K562 (cell line): ENCODE results near the gene RNF19B. TPM values are rescaled to one million over a fixed set of nuclear protein-coding genes. Genes with fewer than 3 reads are reported as not detected.

Experiments
- BCLAF1 ChIP-seq, 2 experiments: fragments of 450-650 bp in 1 of 2; IDR thresholded peaks; 2 replicates each; pipeline ENCODE4 v1.6.1; 2011 to 2017; ENCODE audit warnings: low read depth in 2 of 2, antibody characterized with exemption in 1 of 2, borderline replicate concordance in 1 of 2, low read length in 1 of 2, mild to moderate bottlenecking in 1 of 2, mixed read lengths in 1 of 2; ENCODE audit not compliant: control insufficient read depth in 1 of 2
- C11orf30 ChIP-seq: fragments of 450-650 bp; IDR thresholded peaks from 2 replicates; pipeline ENCODE4 v1.6.1; 2016; ENCODE audit warnings: low read depth, mild to moderate bottlenecking
- DMBX1 ChIP-seq: fragments of 250-450 bp; sonication (Bioruptor Pico); IDR thresholded peaks from 2 replicates; pipeline ENCODE4 v1.8.0; 2022; ENCODE audit warnings: inconsistent platforms, mild to moderate bottlenecking, moderate library complexity, borderline replicate concordance
- E2F8 ChIP-seq: fragments of 450-650 bp; IDR thresholded peaks from 2 replicates; pipeline ENCODE4 v1.7.1; 2018; ENCODE audit warnings: mild to moderate bottlenecking, low read depth; ENCODE audit not compliant: partially characterized antibody
- ELF1 ChIP-seq: fragments of 200-800 bp; sonication (Bioruptor generic); IDR thresholded peaks from 2 replicates; pipeline ENCODE4 v1.6.1; 2016; ENCODE audit warnings: missing genetic modification characterization, missing compliant biosample characterization
- GTF2F1 ChIP-seq: IDR thresholded peaks from 2 replicates; pipeline ENCODE4 v1.6.1; 2011; ENCODE audit warnings: low read depth, low read length, improper control_type of control experiment
- HDAC8 ChIP-seq: fragments of 450-650 bp; IDR thresholded peaks from 2 replicates; pipeline ENCODE4 v1.6.1; 2016; ENCODE audit warnings: mild to moderate bottlenecking, missing genetic modification characterization, moderate library complexity, missing compliant biosample characterization
- MAFF ChIP-seq: IDR thresholded peaks from 2 replicates; pipeline ENCODE4 v1.6.1; 2012; ENCODE audit warnings: low read length, improper control_type of control experiment
- MAFG ChIP-seq: fragments of 450-650 bp; conservative IDR thresholded peaks from 2 replicates; pipeline ENCODE4 v1.6.1; 2016; ENCODE audit warnings: missing genetic modification characterization, missing compliant biosample characterization
- MAFK ChIP-seq: IDR thresholded peaks from 2 replicates; pipeline ENCODE4 v1.6.1; 2011; ENCODE audit warnings: low read length, improper control_type of control experiment
- MCM7 ChIP-seq, 2 experiments: fragments of 450-650 bp; IDR thresholded peaks; 2 replicates each; pipeline ENCODE4 v1.6.1; 2016 to 2018
- MYNN ChIP-seq, 2 experiments: sonication (generic); formaldehyde crosslinking in 1 of 2; IDR thresholded peaks; 2 replicates each; pipeline versions ENCODE4 v1.5.0 to v1.6.1; 2016 to 2020; ENCODE audit warnings: antibody characterized with exemption in 1 of 2, missing genetic modification reagents in 1 of 2
- NBN ChIP-seq: fragments of 450-650 bp; IDR thresholded peaks from 2 replicates; pipeline ENCODE4 v1.6.1; 2016; ENCODE audit warnings: low read depth, mild to moderate bottlenecking
- NFE2 ChIP-seq: IDR thresholded peaks from 2 replicates; pipeline ENCODE4 v1.6.1; 2014; ENCODE audit warnings: antibody characterized with exemption, low read depth
- NFE2L1 ChIP-seq: fragments of 450-650 bp; IDR thresholded peaks from 2 replicates; pipeline ENCODE4 v1.6.1; 2016; ENCODE audit warnings: missing genetic modification characterization, low read depth, mild to moderate bottlenecking, missing compliant biosample characterization, moderate library complexity, borderline replicate concordance
- SRF ChIP-seq, 2 experiments: fragments of 250-450, 450-650 bp in 1 of 2; sonication (Bioruptor Pico) in 1 of 2; sonication (generic) in 1 of 2; formaldehyde crosslinking; IDR thresholded peaks; 2 replicates each; pipeline versions ENCODE4 v1.5.0 to v1.5.1; 2020 to 2022; ENCODE audit warnings: mild to moderate bottlenecking in 1 of 2, missing genetic modification reagents in 1 of 2
- THAP7 ChIP-seq: fragments of 250-450 bp; sonication (Bioruptor Pico); IDR thresholded peaks from 2 replicates; pipeline ENCODE4 v1.5.0; 2021
- ZFPM2 ChIP-seq: fragments of 250-450 bp; sonication (Bioruptor Pico); IDR thresholded peaks from 2 replicates; pipeline ENCODE4 v1.5.1; 2022; ENCODE audit warnings: mild to moderate bottlenecking
- ZNF143 ChIP-seq: sonication (generic); formaldehyde crosslinking; IDR thresholded peaks from 2 replicates; pipeline ENCODE4 v1.9.0; 2022; ENCODE audit warnings: mild to moderate bottlenecking, missing genetic modification reagents
- ZNF175 ChIP-seq: fragments of 200-800 bp; sonication (Bioruptor generic); IDR thresholded peaks from 2 replicates; pipeline ENCODE4 v1.6.1; 2016; ENCODE audit warnings: low read depth, mild to moderate bottlenecking, missing genetic modification characterization, missing compliant biosample characterization
- ZNF316 ChIP-seq: fragments of 450-650 bp; IDR thresholded peaks from 2 replicates; pipeline ENCODE4 v1.6.1; 2016
- ZNF384 ChIP-seq: IDR thresholded peaks from 2 replicates; pipeline ENCODE4 v1.6.1; 2012; ENCODE audit warnings: low read depth, low read length, improper control_type of control experiment
- ZNF766 ChIP-seq: fragments of 200-800 bp; sonication (Bioruptor generic); conservative IDR thresholded peaks from 2 replicates; pipeline ENCODE4 v1.6.1; 2016; ENCODE audit warnings: missing genetic modification characterization, missing compliant biosample characterization
- polyA plus RNA-seq, 8 experiments: library from polyadenylated mRNA; depleted of rRNA in 4 of 8; stranded (reverse) in 5 of 8; unstranded in 3 of 8; fragments of >200 nt; fragmentation: Nextera tagmentation in 2 of 8; fragmentation: Illumina TruSeq in 1 of 8; extraction: Ambion mirVana in 2 of 8; extraction: Trizol in 1 of 8; gene quantifications; 2 replicates each; pipeline versions ENCODE4 v1.2.1 to v1.2.3, GENCODE V29; 2011 to 2014; ENCODE audit warnings: inconsistent platforms in 1 of 8, missing spikeins in 1 of 8
- total RNA-seq, 7 experiments: library from RNA; depleted of rRNA in 6 of 7; stranded (reverse); fragments of >200 nt in 6 of 7; fragmentation: Illumina TruSeq in 2 of 7; extraction: Trizol in 2 of 7; gene quantifications; 2 replicates each; pipeline versions ENCODE4 v1.2.1 to v1.2.3, GENCODE V29; 2011 to 2021; ENCODE audit warnings: low replicate concordance in 1 of 7
- TF ChIP-seq, protein P1 (sequence below): sonication (generic); IDR thresholded peaks from 2 replicates; pipeline ENCODE4 v1.6.1; 2016

Gene RNF19B
- total and polyA plus RNA-seq, 9 of the 15 experiments (the other 6 are each of a cell fraction or from before 2014, with no cell fraction given) = 2.6 to 14.9 (median 10.1) TPM

GRCh38 chr1:32937061-32937460 is 27.5 kb downstream of the RNF19B start (continued):
- TF ChIP-seq, protein P1, sequence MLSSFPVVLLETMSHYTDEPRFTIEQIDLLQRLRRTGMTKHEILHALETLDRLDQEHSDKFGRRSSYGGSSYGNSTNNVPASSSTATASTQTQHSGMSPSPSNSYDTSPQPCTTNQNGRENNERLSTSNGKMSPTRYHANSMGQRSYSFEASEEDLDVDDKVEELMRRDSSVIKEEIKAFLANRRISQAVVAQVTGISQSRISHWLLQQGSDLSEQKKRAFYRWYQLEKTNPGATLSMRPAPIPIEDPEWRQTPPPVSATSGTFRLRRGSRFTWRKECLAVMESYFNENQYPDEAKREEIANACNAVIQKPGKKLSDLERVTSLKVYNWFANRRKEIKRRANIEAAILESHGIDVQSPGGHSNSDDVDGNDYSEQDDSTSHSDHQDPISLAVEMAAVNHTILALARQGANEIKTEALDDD = no peak
- TF ChIP-seq ZNF175 (CRISPR knock-in tag) = no peak
- TF ChIP-seq ELF1 (tag) = no peak
- no peak for TF ChIP-seq HDAC8 (tag)
- peak; percentile 71 for TF ChIP-seq MAFF
- TF ChIP-seq MAFG (tag) = peak; percentile 85
- TF ChIP-seq SRF (CRISPR knock-in tag; IDR thresholded peaks at IDR 0.05) = no peak
- no peak for TF ChIP-seq GTF2F1
- no peak for TF ChIP-seq ZFPM2 (CRISPR knock-in tag)
- TF ChIP-seq MYNN (IDR thresholded peaks at IDR 0.05) = no peak
- TF ChIP-seq MYNN (CRISPR knock-in tag; IDR thresholded peaks at IDR 0.05) = no peak
- no peak for TF ChIP-seq ZNF143 (CRISPR knock-in tag)
- TF ChIP-seq E2F8 = no peak
- TF ChIP-seq MCM7 (IDR thresholded peaks at IDR 0.05) = no peak
- no peak for TF ChIP-seq NBN
- no peak for TF ChIP-seq ZNF384
- peak; percentile 83 for TF ChIP-seq NFE2
- TF ChIP-seq DMBX1 (CRISPR knock-in tag) = no peak
- TF ChIP-seq NFE2L1 = peak; percentile 55; the same call in 1 of the 2 replicates
- TF ChIP-seq MAFK = peak; percentile 32; the same call in 1 of the 2 replicates
- no peak for TF ChIP-seq THAP7 (CRISPR knock-in tag)
- TF ChIP-seq C11orf30 = peak; percentile 70
- TF ChIP-seq ZNF316 = peak; percentile 69
- no peak for TF ChIP-seq BCLAF1 (IDR thresholded peaks at IDR 0.05; ENCODE audit: borderline replicate concordance in 1 of 2, control insufficient read depth in 1 of 2, low read depth in 2 of 2, low read length in 1 of 2)
- TF ChIP-seq ZNF766 (CRISPR knock-in tag) = no peak
